Kidney (tissue), 14 donors: ENCODE data around the gene MAD1L1. TPM values are rescaled to one million over a fixed set of nuclear protein-coding genes. Genes with fewer than 3 reads are reported as not detected.

Experiments used
- DNase-seq, 5 donors: peaks; one replicate each; pipeline ENCODE4 v3.0.0-alpha.2; 2013 to 2020
- FAIRE-seq: peaks from 2 replicates; lab custom pipeline; 2012; peaks lifted over from hg19 to GRCh38; lab: Jason Lieb, UNC
- H3K27ac ChIP-seq, 2 donors: one replicate each; pipeline ENCODE4 v1.7.0; 2013; ENCODE audit warnings: low read depth in 2 of 2, low read length in 2 of 2, inconsistent platforms in 1 of 2
- H3K27me3 ChIP-seq: one replicate; pipeline ENCODE4 v1.7.1; 2013; ENCODE audit warnings: low read length, inconsistent platforms; ENCODE audit not compliant: control insufficient read depth, insufficient read depth
- H3K36me3 ChIP-seq, 3 donors: one replicate each; pipeline versions ENCODE4 v1.7.0 to v1.7.1; 2013; ENCODE audit warnings: low read length in 3 of 3, control low read depth in 1 of 3, inconsistent platforms in 1 of 3; ENCODE audit not compliant: insufficient read depth in 3 of 3, control insufficient read depth in 2 of 3
- H3K4me1 ChIP-seq, 3 donors: one replicate each; pipeline versions ENCODE4 v1.7.0 to v1.7.1; 2013; ENCODE audit warnings: low read length in 3 of 3, inconsistent platforms in 1 of 3, low read depth in 1 of 3; ENCODE audit not compliant: control insufficient read depth in 2 of 3, insufficient read depth in 2 of 3
- H3K4me3 ChIP-seq, 3 donors: one replicate each; pipeline versions ENCODE4 v1.7.0 to v1.8.1; 2013; ENCODE audit warnings: low read length in 3 of 3, control low read depth in 1 of 3, inconsistent platforms in 1 of 3
- H3K9ac ChIP-seq, 3 donors: one replicate each; pipeline versions ENCODE4 v1.7.0 to v1.7.1; 2013; ENCODE audit warnings: low read length in 3 of 3, control low read depth in 1 of 3, inconsistent platforms in 1 of 3
- H3K9me3 ChIP-seq, 3 donors: one replicate each; pipeline versions ENCODE4 v1.7.0 to v1.7.1; 2013; ENCODE audit warnings: low read length in 3 of 3, control low read depth in 1 of 3, inconsistent platforms in 1 of 3; ENCODE audit not compliant: control insufficient read depth in 2 of 3, insufficient read depth in 1 of 3
- CTCF ChIP-seq: IDR thresholded peaks from 3 replicates; pipeline ENCODE4 v1.5.1; 2012; ENCODE audit warnings: mild to moderate bottlenecking, moderate library complexity, borderline replicate concordance; ENCODE audit not compliant: insufficient read depth; ENCODE audit errors: extremely low read depth
- intact Hi-C: fragments of 100-400 bp; cut with DNase I; formaldehyde crosslinking; loops from one replicate; pipeline ENCODE4 v1.11.1; 2022
- polyA plus RNA-seq: library from polyadenylated mRNA; stranded (reverse); fragments of 350-450 nt; fragmentation: Illumina TruSeq; extraction: RNeasy Lipid Tissue Mini Kit (QIAGEN cat#74804); gene quantifications from one replicate; pipeline ENCODE4 v1.2.3, GENCODE V29; 2014; ENCODE audit warnings: low read depth, low replicate concordance; ENCODE audit not compliant: insufficient read depth
- total RNA-seq: library from RNA; stranded (reverse); fragmentation: NEBNext Ultra II Directional; extraction: Animal tissue kit (Norgen Biotek cat#: 25700); gene quantifications from one replicate; pipeline ENCODE4 v1.2.1, GENCODE V29; 2021
- donor health status: control.
- donor health status: control.
- donor health status: control.
- donor health status: control.
- donor health status: control.
- donor health status: DM: yes; HTN: yes; CAD: no.
- donor health status: Normal renal cell carcinoma (clear cell type).

The MAD1L1 gene
- total and polyA plus RNA-seq, 2 donors from 2014 or later = 33.2 to 45.2 TPM

- Histone ChIP-seq H3K4me3 (no peak overlapping the region), H3K9ac (no peak overlapping the region)
Observed at GRCh38 chr7:2130096-2130375, 102.7 kb downstream of the MAD1L1 start.

GRCh38 chr7:2129323-2130095 lies 103.2 kb downstream of the MAD1L1 start:
- Histone ChIP-seq H3K4me1 (no peaks in the 10 kb centered on the region), H3K36me3 (peaks cover 0 to 2% (median 0%) of the 10 kb centered on the region in 3 donors), H3K27ac (no peak overlapping the region), H3K9ac (no peak overlapping the region), H3K27me3 (no peaks in the 10 kb centered on the region), H3K4me3 (no peak overlapping the region), H3K9me3 (no peaks in the 10 kb centered on the region)
- DNase-seq = peak in 1 of 5 donors; percentile 37
- TF ChIP-seq CTCF = no peak
- no peak for FAIRE-seq
- intact Hi-C loops = no loop called here

More at GRCh38 chr7:2130096-2130375, 102.7 kb downstream of the MAD1L1 start:
- H3K9me3 ChIP-seq = no peaks in the 10 kb centered on the region
- TF ChIP-seq CTCF = no peak
- intact Hi-C loops = no loop called here
- FAIRE-seq = no peak
- H3K36me3 ChIP-seq = peaks cover 0 to 2% (median 0%) of the 10 kb centered on the region in 3 donors
- H3K27ac ChIP-seq = no peak overlapping the region
- no peak for DNase-seq
- no peaks in the 10 kb centered on the region for H3K27me3 ChIP-seq
- no peaks in the 10 kb centered on the region for H3K4me1 ChIP-seq

- intact Hi-C loops = no loop called here
- H3K9me3 ChIP-seq = no peaks in the 10 kb centered on the region
- TF ChIP-seq CTCF = no peak
- no peak for FAIRE-seq
- H3K36me3 ChIP-seq = peaks cover 0 to 2% (median 0%) of the 10 kb centered on the region in 3 donors
- H3K9ac ChIP-seq = no peak overlapping the region
- H3K4me3 ChIP-seq = no peak overlapping the region
- peak in 2 of 5 donors; percentile 46 to 57 for DNase-seq
- H3K4me1 ChIP-seq = no peaks in the 10 kb centered on the region
- H3K27me3 ChIP-seq = no peaks in the 10 kb centered on the region
- H3K27ac ChIP-seq = no peak overlapping the region
Observed at GRCh38 chr7:2128601-2129322, 104.0 kb downstream of the MAD1L1 start.
